NCI-H345 (cell line): Measurements from ENCODE around the gene HIVEP3.

ENCODE experiments used
- DNase-seq: peaks from one replicate; lab custom pipeline; 2025; lab: John Stamatoyannopoulos, UW

HIVEP3 gene

GRCh38 chr1:41892301-41892781, 26.4 kb downstream of the HIVEP3 start:
- DNase-seq: no peak

GRCh38 chr1:41891199-41891896, 27.4 kb downstream of the HIVEP3 start:
- no peak for DNase-seq

GRCh38 chr1:41890825-41891198, 27.9 kb downstream of the HIVEP3 start:
- DNase-seq: no peak

- no peak for DNase-seq
These were observed 29.0 kb downstream of the HIVEP3 start for GRCh38 chr1:41889506-41890414.

- no peak for DNase-seq
These were observed 30.0 kb downstream of the HIVEP3 start for GRCh38 chr1:41888756-41889155.

- DNase-seq: no peak
These were observed 31.4 kb downstream of the HIVEP3 start for GRCh38 chr1:41887365-41887764.

GRCh38 chr1:41884256-41885230, 34.2 kb downstream of the HIVEP3 start:
- no peak for DNase-seq

- DNase-seq: no peak
These were observed 35.2 kb downstream of the HIVEP3 start for GRCh38 chr1:41883507-41883906.

GRCh38 chr1:41882486-41882885, 36.2 kb downstream of the HIVEP3 start:
- no peak for DNase-seq

- DNase-seq: peak; percentile 15
These were observed 36.6 kb downstream of the HIVEP3 start for GRCh38 chr1:41882068-41882477.

- no peak for DNase-seq
These were observed 37.5 kb downstream of the HIVEP3 start for GRCh38 chr1:41880950-41881885.

GRCh38 chr1:41880261-41880660, 38.5 kb downstream of the HIVEP3 start:
- DNase-seq: no peak

- no peak for DNase-seq
These were observed 39.1 kb downstream of the HIVEP3 start for GRCh38 chr1:41879617-41880016.

- DNase-seq: no peak
These were observed 39.8 kb downstream of the HIVEP3 start for GRCh38 chr1:41878911-41879310.

- no peak for DNase-seq
These were observed 40.2 kb downstream of the HIVEP3 start for GRCh38 chr1:41878495-41878894.

GRCh38 chr1:41876576-41877445, 41.9 kb downstream of the HIVEP3 start:
- no peak for DNase-seq

GRCh38 chr1:41875487-41875886, 43.2 kb downstream of the HIVEP3 start:
- no peak for DNase-seq

GRCh38 chr1:41874903-41875411, 43.8 kb downstream of the HIVEP3 start:
- no peak for DNase-seq

GRCh38 chr1:41874151-41874719, 44.5 kb downstream of the HIVEP3 start:
- no peak for DNase-seq
